K562 (cell line): ENCODE results near the gene GPC2. TPM values are rescaled to one million over a fixed set of nuclear protein-coding genes. Genes with fewer than 3 reads are reported as not detected.

ENCODE experiments used
- ETS2 ChIP-seq: IDR thresholded peaks from 2 replicates; pipeline ENCODE4 v1.6.1; 2016; ENCODE audit warnings: borderline replicate concordance, missing genetic modification characterization, mild to moderate bottlenecking, moderate library complexity, missing compliant biosample characterization; ENCODE audit not compliant: poor library complexity, severe bottlenecking
- FOXM1 ChIP-seq, 2 experiments: fragments of 450-650 bp in 1 of 2; sonication (generic) in 1 of 2; formaldehyde crosslinking in 1 of 2; IDR thresholded peaks; 2 replicates each; pipeline versions ENCODE4 v1.6.1 to v1.9.0; 2017 to 2022; ENCODE audit warnings: low read depth in 2 of 2, mild to moderate bottlenecking in 2 of 2, missing genetic modification reagents in 1 of 2, moderate library complexity in 1 of 2
- GABPA ChIP-seq: fragments of 200-800 bp; sonication (Bioruptor generic); conservative IDR thresholded peaks from 2 replicates; pipeline ENCODE4 v1.6.1; 2016; ENCODE audit warnings: low read depth, missing genetic modification characterization, missing compliant biosample characterization
- HDGF ChIP-seq: fragments of 450-650 bp; IDR thresholded peaks from 2 replicates; pipeline ENCODE4 v1.6.1; 2016
- HOMEZ ChIP-seq: fragments of 250-450 bp; sonication (Bioruptor Pico); IDR thresholded peaks from 2 replicates; pipeline ENCODE4 v1.4.0; 2020; ENCODE audit warnings: mild to moderate bottlenecking, moderate library complexity
- KHSRP ChIP-seq: fragments of 450-650 bp; IDR thresholded peaks from 2 replicates; pipeline ENCODE4 v1.6.1; 2017
- L3MBTL2 ChIP-seq: fragments of 450-650 bp; IDR thresholded peaks from 2 replicates; pipeline ENCODE4 v1.6.1; 2016; ENCODE audit warnings: mild to moderate bottlenecking, moderate library complexity
- MBD2 ChIP-seq: sonication (generic); IDR thresholded peaks from 2 replicates; pipeline ENCODE4 v1.6.1; 2016; ENCODE audit warnings: low read depth, borderline replicate concordance
- MITF ChIP-seq: IDR thresholded peaks from 2 replicates; pipeline ENCODE4 v1.6.1; 2014; ENCODE audit warnings: antibody characterized with exemption
- MLX ChIP-seq, 2 experiments: fragments of 450-650 bp in 1 of 2; sonication (generic) in 1 of 2; formaldehyde crosslinking; conservative IDR thresholded peaks; 2 replicates each; pipeline versions ENCODE4 v1.4.0 to v1.8.1; 2020 to 2022; ENCODE audit warnings: mild to moderate bottlenecking in 1 of 2, missing genetic modification reagents in 1 of 2
- RBM25 ChIP-seq: fragments of 200-400 bp; formaldehyde crosslinking; IDR thresholded peaks from 2 replicates; pipeline ENCODE4 v1.6.1; 2018; ENCODE audit warnings: low read length, low read depth, moderate library complexity; ENCODE audit not compliant: severe bottlenecking
- SUPT5H ChIP-seq: fragments of 450-650 bp; IDR thresholded peaks from 2 replicates; pipeline ENCODE4 v1.6.1; 2016
- TEAD2 ChIP-seq: fragments of 450-650 bp; IDR thresholded peaks from 2 replicates; pipeline ENCODE4 v1.6.1; 2016; ENCODE audit warnings: missing genetic modification characterization, control low read depth, missing compliant biosample characterization
- TOE1 ChIP-seq, 2 experiments: fragments of 450-650 bp in 1 of 2; sonication (generic) in 1 of 2; formaldehyde crosslinking in 1 of 2; IDR thresholded peaks; 2 replicates each; pipeline versions ENCODE4 v1.7.1 to v1.8.0; 2016 to 2022; ENCODE audit warnings: borderline replicate concordance in 2 of 2, mild to moderate bottlenecking in 2 of 2, antibody characterized with exemption in 1 of 2, inconsistent platforms in 1 of 2, low read depth in 1 of 2, missing genetic modification reagents in 1 of 2, moderate library complexity in 1 of 2
- ZBTB49 ChIP-seq: sonication (generic); formaldehyde crosslinking; IDR thresholded peaks from 2 replicates; pipeline ENCODE4 v1.8.0; 2022; ENCODE audit warnings: missing genetic modification reagents, mild to moderate bottlenecking, borderline replicate concordance
- ZNF592 ChIP-seq: fragments of 450-650 bp; IDR thresholded peaks from 2 replicates; pipeline ENCODE4 v1.6.1; 2017; ENCODE audit warnings: antibody characterized with exemption, mild to moderate bottlenecking
- ZNF75A ChIP-seq: fragments of 450-650 bp; formaldehyde crosslinking; IDR thresholded peaks from 2 replicates; pipeline ENCODE4 v1.4.0; 2020; ENCODE audit warnings: mild to moderate bottlenecking
- polyA plus RNA-seq, 8 experiments: library from polyadenylated mRNA; depleted of rRNA in 4 of 8; stranded (reverse) in 5 of 8; unstranded in 3 of 8; fragments of >200 nt; fragmentation: Nextera tagmentation in 2 of 8; fragmentation: Illumina TruSeq in 1 of 8; extraction: Ambion mirVana in 2 of 8; extraction: Trizol in 1 of 8; gene quantifications; 2 replicates each; pipeline versions ENCODE4 v1.2.1 to v1.2.3, GENCODE V29; 2011 to 2014; ENCODE audit warnings: inconsistent platforms in 1 of 8, missing spikeins in 1 of 8
- total RNA-seq, 7 experiments: library from RNA; depleted of rRNA in 6 of 7; stranded (reverse); fragments of >200 nt in 6 of 7; fragmentation: Illumina TruSeq in 2 of 7; extraction: Trizol in 2 of 7; gene quantifications; 2 replicates each; pipeline versions ENCODE4 v1.2.1 to v1.2.3, GENCODE V29; 2011 to 2021; ENCODE audit warnings: low replicate concordance in 1 of 7

Gene GPC2
- total and polyA plus RNA-seq, 9 of the 15 experiments (the other 6 are each of a cell fraction or from before 2014, with no cell fraction given) = 0.06 to 7.7 (median 1.4) TPM; not detected in 1

GRCh38 chr7:100167912-100168323 is 9.3 kb downstream of the GPC2 start (continued):
- TF ChIP-seq SUPT5H (0 out of 2 replicates have a peak, but pooled peaks have one; percentile 21), MITF (no peak), ETS2 (tag) (no peak), MBD2 (peak; percentile 49; the same call in 1 of the 2 replicates), RBM25 (no peak), ZNF592 (no peak), MLX (CRISPR knock-in tag; conservative IDR thresholded peaks at IDR 0.05) (no peak), FOXM1 (IDR thresholded peaks at IDR 0.05; ENCODE audit: low read depth) (no peak), FOXM1 (CRISPR knock-in tag; IDR thresholded peaks at IDR 0.05; ENCODE audit: low read depth) (no peak), HDGF (0 out of 2 replicates have a peak, but pooled peaks have one; percentile 34), KHSRP (no peak), ZBTB49 (CRISPR knock-in tag) (no peak), TOE1 (IDR thresholded peaks at IDR 0.05; ENCODE audit: borderline replicate concordance) (peak; percentile 90), TOE1 (CRISPR knock-in tag; IDR thresholded peaks at IDR 0.05; ENCODE audit: borderline replicate concordance, low read depth) (no peak), GABPA (tag) (peak; percentile 46), L3MBTL2 (no peak; the same call in 1 of the 2 replicates), TEAD2 (no peak), ZNF75A (CRISPR knock-in tag) (no peak), HOMEZ (no peak)
